Liver (tissue), 9 donors: ENCODE data around the gene KCND2. TPM values are rescaled to one million over a fixed set of nuclear protein-coding genes. Genes with fewer than 3 reads are reported as not detected.

Experiments
- DNase-seq: peaks from one replicate; pipeline ENCODE4 v3.0.0-alpha.2; 2017; ENCODE audit warnings: low spot score
- H3K27ac ChIP-seq, 2 donors: one replicate each; pipeline ENCODE4 v1.7.0; 2013; ENCODE audit warnings: inconsistent platforms in 2 of 2, low read length in 2 of 2, control low read depth in 1 of 2, low read depth in 1 of 2, mild to moderate bottlenecking in 1 of 2
- H3K27me3 ChIP-seq, 4 donors: one replicate each; pipeline versions ENCODE4 v1.6.1 to v1.7.0; 2013; ENCODE audit warnings: low read length in 3 of 4, inconsistent platforms in 1 of 4, mild to moderate bottlenecking in 1 of 4, moderate library complexity in 1 of 4; ENCODE audit not compliant: control insufficient read depth in 4 of 4, insufficient read depth in 4 of 4
- H3K36me3 ChIP-seq, 4 donors: one replicate each; pipeline versions ENCODE4 v1.6.1 to v1.7.0; 2013; ENCODE audit warnings: low read length in 3 of 4, mild to moderate bottlenecking in 3 of 4, low read depth in 1 of 4, moderate library complexity in 1 of 4; ENCODE audit not compliant: control insufficient read depth in 4 of 4, insufficient read depth in 3 of 4
- H3K4me1 ChIP-seq, 4 donors: one replicate each; pipeline versions ENCODE4 v1.6.1 to v1.7.0; 2013; ENCODE audit warnings: low read length in 3 of 4, mild to moderate bottlenecking in 3 of 4, moderate library complexity in 1 of 4; ENCODE audit not compliant: control insufficient read depth in 4 of 4, insufficient read depth in 4 of 4
- H3K4me3 ChIP-seq, 3 donors: one replicate each; pipeline versions ENCODE4 v1.6.1 to v1.7.0; 2013; ENCODE audit warnings: low read length in 3 of 3, control low read depth in 1 of 3, low read depth in 1 of 3, mild to moderate bottlenecking in 1 of 3
- H3K9ac ChIP-seq, 2 donors: one replicate each; pipeline ENCODE4 v1.7.0; 2013; ENCODE audit warnings: low read length in 2 of 2, mild to moderate bottlenecking in 2 of 2, moderate library complexity in 2 of 2, control low read depth in 1 of 2, low read depth in 1 of 2
- H3K9me3 ChIP-seq, 4 donors: one replicate each; pipeline versions ENCODE4 v1.6.1 to v1.7.0; 2013; ENCODE audit warnings: low read length in 3 of 4; ENCODE audit not compliant: control insufficient read depth in 4 of 4
- EGR1 ChIP-seq, 2 donors: IDR thresholded peaks; 2 replicates each; pipeline ENCODE4 v1.6.1; 2016 to 2018; ENCODE audit warnings: antibody characterized with exemption in 2 of 2, low read depth in 2 of 2
- FOXA1 ChIP-seq: IDR thresholded peaks from 2 replicates; pipeline ENCODE4 v1.6.1; 2016; ENCODE audit warnings: antibody characterized with exemption
- FOXA2 ChIP-seq: IDR thresholded peaks from 2 replicates; pipeline ENCODE4 v1.6.1; 2016; ENCODE audit warnings: antibody characterized with exemption
- HNF4G ChIP-seq: IDR thresholded peaks from 2 replicates; pipeline ENCODE4 v1.6.1; 2016; ENCODE audit warnings: antibody characterized with exemption
- JUND ChIP-seq, 2 donors: IDR thresholded peaks; 2 replicates each; pipeline ENCODE4 v1.6.1; 2016; ENCODE audit warnings: antibody characterized with exemption in 2 of 2
- NR2F2 ChIP-seq: IDR thresholded peaks from 2 replicates; pipeline ENCODE4 v1.6.1; 2016; ENCODE audit warnings: antibody characterized with exemption
- RAD21 ChIP-seq, 2 donors: IDR thresholded peaks; 2 replicates each; pipeline ENCODE4 v1.6.1; 2016; ENCODE audit warnings: antibody characterized with exemption in 2 of 2, mild to moderate bottlenecking in 2 of 2
- RXRA ChIP-seq, 2 donors: IDR thresholded peaks; 2 replicates each; pipeline ENCODE4 v1.6.1; 2017 to 2018; ENCODE audit warnings: antibody characterized with exemption in 2 of 2, mild to moderate bottlenecking in 1 of 2
- SP1 ChIP-seq: IDR thresholded peaks from 2 replicates; pipeline ENCODE4 v1.6.1; 2018; ENCODE audit warnings: antibody characterized with exemption, mild to moderate bottlenecking
- TAF1 ChIP-seq: conservative IDR thresholded peaks from 2 replicates; pipeline ENCODE4 v1.6.1; 2016; ENCODE audit warnings: antibody characterized with exemption, mild to moderate bottlenecking
- YY1 ChIP-seq: IDR thresholded peaks from 2 replicates; pipeline ENCODE4 v1.6.1; 2016; ENCODE audit warnings: antibody characterized with exemption, mild to moderate bottlenecking
- WGBS: extraction: QIAGEN DNeasy Blood & Tissue Kit; methylation state at CpG from one replicate; pipeline ENCODE4 v1.1.7; 2013; 5-methylcytosine and 5-hydroxymethylcytosine counted together
- polyA plus RNA-seq, 2 donors: library from polyadenylated mRNA; stranded (reverse) in 1 of 2; unstranded in 1 of 2; fragments of 200-250 nt in 1 of 2; fragments of >200 nt in 1 of 2; fragmentation: Nextera tagmentation in 1 of 2; extraction: Ambion mirVana in 1 of 2; gene quantifications; one replicate each; pipeline versions ENCODE4 v1.2.1 to v1.2.3, GENCODE V29; 2013 to 2015
- total RNA-seq, 2 donors: library from RNA; depleted of rRNA; stranded (reverse); fragments of >200 nt; gene quantifications; one replicate each; pipeline ENCODE4 v1.2.3, GENCODE V29; 2014
- TF ChIP-seq, protein P1 (sequence below): IDR thresholded peaks from 2 replicates; pipeline ENCODE4 v1.6.1; 2016; ENCODE audit warnings: antibody characterized with exemption
- TF ChIP-seq, protein P2 (sequence below): IDR thresholded peaks from 2 replicates; pipeline ENCODE4 v1.6.1; 2016; ENCODE audit warnings: antibody characterized with exemption, mild to moderate bottlenecking
- TF ChIP-seq, protein P3 (sequence below): IDR thresholded peaks from 2 replicates; pipeline ENCODE4 v1.6.1; 2016; ENCODE audit warnings: antibody characterized with exemption
- TF ChIP-seq, protein P4 (sequence below): fragments of 150-350 bp; IDR thresholded peaks from 2 replicates; pipeline ENCODE4 v1.5.1; 2017; ENCODE audit warnings: improper control_type of control experiment, low read depth, low read length; ENCODE audit not compliant: missing input control
- donor health status: healthy.
- donor health status: healthy.
- donor health status: healthy.
- donor health status: healthy.
- donor health status: healthy.

Gene KCND2
- total and polyA plus RNA-seq, 4 donors = 0.02 to 0.22 (median 0.07) TPM

DNA sequence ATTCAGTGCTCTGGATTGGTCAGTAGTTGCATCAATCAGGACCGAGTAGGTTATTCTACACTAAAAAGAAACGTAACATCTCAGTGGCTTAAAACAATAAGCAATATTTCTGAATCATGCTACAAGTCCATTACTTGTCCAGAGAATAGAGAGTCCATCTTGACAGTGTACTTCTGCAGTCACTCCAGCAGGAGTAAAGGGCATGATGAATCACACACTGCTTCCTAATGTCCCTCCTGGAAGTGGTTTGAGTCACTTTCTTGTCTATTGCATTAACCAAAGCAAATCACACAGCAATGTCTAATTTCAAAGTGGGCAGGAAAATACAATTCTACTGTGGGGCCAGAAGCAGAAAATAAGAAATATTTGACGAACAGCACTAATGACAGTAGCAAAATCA lies 460.2 kb downstream of the KCND2 start:
- H3K4me1 ChIP-seq = no peaks in the 10 kb centered on the region
- no peak overlapping the region for H3K9ac ChIP-seq
- no peaks in the 10 kb centered on the region for H3K36me3 ChIP-seq
- no peaks in the 10 kb centered on the region for H3K27me3 ChIP-seq
- H3K27ac ChIP-seq = no peak overlapping the region
- TF ChIP-seq JUND (IDR thresholded peaks at IDR 0.05) (no peak), FOXA2 (no peak), FOXA1 (no peak), NR2F2 (no peak), HNF4G (no peak), RXRA (IDR thresholded peaks at IDR 0.05) (no peak), YY1 (no peak), RAD21 (IDR thresholded peaks at IDR 0.05) (no peak)
- TF ChIP-seq, protein P1, sequence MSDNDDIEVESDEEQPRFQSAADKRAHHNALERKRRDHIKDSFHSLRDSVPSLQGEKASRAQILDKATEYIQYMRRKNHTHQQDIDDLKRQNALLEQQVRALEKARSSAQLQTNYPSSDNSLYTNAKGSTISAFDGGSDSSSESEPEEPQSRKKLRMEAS = no peak
- TF ChIP-seq, protein P2, sequence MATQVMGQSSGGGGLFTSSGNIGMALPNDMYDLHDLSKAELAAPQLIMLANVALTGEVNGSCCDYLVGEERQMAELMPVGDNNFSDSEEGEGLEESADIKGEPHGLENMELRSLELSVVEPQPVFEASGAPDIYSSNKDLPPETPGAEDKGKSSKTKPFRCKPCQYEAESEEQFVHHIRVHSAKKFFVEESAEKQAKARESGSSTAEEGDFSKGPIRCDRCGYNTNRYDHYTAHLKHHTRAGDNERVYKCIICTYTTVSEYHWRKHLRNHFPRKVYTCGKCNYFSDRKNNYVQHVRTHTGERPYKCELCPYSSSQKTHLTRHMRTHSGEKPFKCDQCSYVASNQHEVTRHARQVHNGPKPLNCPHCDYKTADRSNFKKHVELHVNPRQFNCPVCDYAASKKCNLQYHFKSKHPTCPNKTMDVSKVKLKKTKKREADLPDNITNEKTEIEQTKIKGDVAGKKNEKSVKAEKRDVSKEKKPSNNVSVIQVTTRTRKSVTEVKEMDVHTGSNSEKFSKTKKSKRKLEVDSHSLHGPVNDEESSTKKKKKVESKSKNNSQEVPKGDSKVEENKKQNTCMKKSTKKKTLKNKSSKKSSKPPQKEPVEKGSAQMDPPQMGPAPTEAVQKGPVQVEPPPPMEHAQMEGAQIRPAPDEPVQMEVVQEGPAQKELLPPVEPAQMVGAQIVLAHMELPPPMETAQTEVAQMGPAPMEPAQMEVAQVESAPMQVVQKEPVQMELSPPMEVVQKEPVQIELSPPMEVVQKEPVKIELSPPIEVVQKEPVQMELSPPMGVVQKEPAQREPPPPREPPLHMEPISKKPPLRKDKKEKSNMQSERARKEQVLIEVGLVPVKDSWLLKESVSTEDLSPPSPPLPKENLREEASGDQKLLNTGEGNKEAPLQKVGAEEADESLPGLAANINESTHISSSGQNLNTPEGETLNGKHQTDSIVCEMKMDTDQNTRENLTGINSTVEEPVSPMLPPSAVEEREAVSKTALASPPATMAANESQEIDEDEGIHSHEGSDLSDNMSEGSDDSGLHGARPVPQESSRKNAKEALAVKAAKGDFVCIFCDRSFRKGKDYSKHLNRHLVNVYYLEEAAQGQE = no peak
- TF ChIP-seq, protein P3, sequence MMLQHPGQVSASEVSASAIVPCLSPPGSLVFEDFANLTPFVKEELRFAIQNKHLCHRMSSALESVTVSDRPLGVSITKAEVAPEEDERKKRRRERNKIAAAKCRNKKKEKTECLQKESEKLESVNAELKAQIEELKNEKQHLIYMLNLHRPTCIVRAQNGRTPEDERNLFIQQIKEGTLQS = no peak
- TF ChIP-seq, protein P4, sequence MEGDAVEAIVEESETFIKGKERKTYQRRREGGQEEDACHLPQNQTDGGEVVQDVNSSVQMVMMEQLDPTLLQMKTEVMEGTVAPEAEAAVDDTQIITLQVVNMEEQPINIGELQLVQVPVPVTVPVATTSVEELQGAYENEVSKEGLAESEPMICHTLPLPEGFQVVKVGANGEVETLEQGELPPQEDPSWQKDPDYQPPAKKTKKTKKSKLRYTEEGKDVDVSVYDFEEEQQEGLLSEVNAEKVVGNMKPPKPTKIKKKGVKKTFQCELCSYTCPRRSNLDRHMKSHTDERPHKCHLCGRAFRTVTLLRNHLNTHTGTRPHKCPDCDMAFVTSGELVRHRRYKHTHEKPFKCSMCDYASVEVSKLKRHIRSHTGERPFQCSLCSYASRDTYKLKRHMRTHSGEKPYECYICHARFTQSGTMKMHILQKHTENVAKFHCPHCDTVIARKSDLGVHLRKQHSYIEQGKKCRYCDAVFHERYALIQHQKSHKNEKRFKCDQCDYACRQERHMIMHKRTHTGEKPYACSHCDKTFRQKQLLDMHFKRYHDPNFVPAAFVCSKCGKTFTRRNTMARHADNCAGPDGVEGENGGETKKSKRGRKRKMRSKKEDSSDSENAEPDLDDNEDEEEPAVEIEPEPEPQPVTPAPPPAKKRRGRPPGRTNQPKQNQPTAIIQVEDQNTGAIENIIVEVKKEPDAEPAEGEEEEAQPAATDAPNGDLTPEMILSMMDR = no peak
- WGBS = 87% methylated on average over 3 of the region's 3 CpGs
- no peaks in the 10 kb centered on the region for H3K9me3 ChIP-seq
- no peak overlapping the region for H3K4me3 ChIP-seq
- DNase-seq = no peak

DNA sequence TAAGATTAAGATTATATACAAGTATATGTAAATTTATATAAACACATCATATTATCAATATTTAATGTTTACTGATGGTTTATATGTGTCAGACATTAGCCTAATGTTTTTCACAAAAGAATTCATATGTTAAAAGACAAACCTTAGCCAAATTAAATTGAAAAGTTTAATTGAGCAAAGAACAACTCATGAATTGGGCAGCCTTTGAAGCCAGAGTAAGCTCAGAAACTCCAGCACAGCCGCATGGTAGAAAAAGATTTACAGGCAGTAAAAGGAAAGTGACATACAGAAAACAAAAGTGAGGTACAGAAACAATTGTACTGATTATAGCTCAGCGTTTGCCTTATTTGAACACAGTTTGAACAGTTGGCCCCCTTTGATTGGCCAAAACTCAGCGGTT lies 460.9 kb downstream of the KCND2 start:
- WGBS = 90% methylated on average over 3 of the region's 3 CpGs
- Histone ChIP-seq H3K4me1 (no peaks in the 10 kb centered on the region), H3K9me3 (no peaks in the 10 kb centered on the region), H3K9ac (no peak overlapping the region), H3K27ac (no peak overlapping the region), H3K36me3 (no peaks in the 10 kb centered on the region), H3K27me3 (no peaks in the 10 kb centered on the region), H3K4me3 (no peak overlapping the region)
- TF ChIP-seq RAD21 (IDR thresholded peaks at IDR 0.05) = no peak
- no peak for TF ChIP-seq FOXA2
- DNase-seq = no peak

DNA sequence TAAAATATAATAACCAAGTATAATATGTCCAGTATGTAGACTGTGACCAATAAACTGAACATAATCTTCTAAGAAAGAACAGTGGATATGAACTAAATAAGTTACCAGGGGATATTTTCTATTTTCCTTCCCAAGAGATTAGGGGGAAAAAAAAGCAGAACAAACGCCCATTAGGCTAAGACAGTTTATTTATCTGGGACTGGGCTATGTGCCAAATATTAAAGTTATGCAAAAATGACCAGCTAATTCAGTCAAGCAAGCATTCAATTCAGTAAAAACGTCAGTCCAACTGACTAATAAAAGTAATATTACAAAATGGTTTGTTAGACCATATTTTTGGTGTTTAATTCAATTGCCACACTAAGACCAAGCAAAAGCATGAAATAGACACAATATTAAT lies 462.8 kb downstream of the KCND2 start:
- no peak overlapping the region for H3K4me3 ChIP-seq
- H3K4me1 ChIP-seq = no peaks in the 10 kb centered on the region
- H3K36me3 ChIP-seq = no peaks in the 10 kb centered on the region
- H3K27me3 ChIP-seq = no peaks in the 10 kb centered on the region
- WGBS = 45% methylated on average over 2 of the region's 2 CpGs
- H3K9me3 ChIP-seq = no peaks in the 10 kb centered on the region
- no peak for DNase-seq
- TF ChIP-seq TAF1 = no peak
- no peak for TF ChIP-seq RAD21 (IDR thresholded peaks at IDR 0.05)
- TF ChIP-seq EGR1 (IDR thresholded peaks at IDR 0.05; ENCODE audit: low read depth in 2 of 2) = no peak
- TF ChIP-seq, protein P1 = no peak
- TF ChIP-seq JUND (IDR thresholded peaks at IDR 0.05) = no peak
- TF ChIP-seq SP1 = no peak
- TF ChIP-seq, protein P3 = no peak
- no peak for TF ChIP-seq YY1
- no peak overlapping the region for H3K27ac ChIP-seq
- H3K9ac ChIP-seq = no peak overlapping the region
